A673 (cell line): ENCODE results near the gene TGM6. TPM values are rescaled to one million over a fixed set of nuclear protein-coding genes. Genes with fewer than 3 reads are reported as not detected.

ENCODE experiments used
- BruUV-seq: library from RNA; stranded (reverse); fragments of 400-500 nt; replicated peaks from 2 replicates; lab custom pipeline; 2021; lab: Mats Ljungman, UMichigan
- CTCF ChIA-PET: fragments of 300-600 bp; sonication (Branson Sonifier 250); formaldehyde crosslinking; loops from one replicate; lab custom pipeline; 2022; ENCODE audit warnings: antibody characterized with exemption; lab: Charles Lee
- POLR2A ChIA-PET: fragments of 300-600 bp; sonication (Branson Sonifier 250); formaldehyde crosslinking; loops from one replicate; lab custom pipeline; 2022; ENCODE audit warnings: antibody characterized with exemption; ENCODE audit not compliant: low non-redundant PET; lab: Charles Lee
- DNase-seq: peaks from one replicate; pipeline ENCODE4 v3.0.0-alpha.2; 2015; ENCODE audit warnings: low spot score
- H3K27ac ChIP-seq: fragments of 200-600 bp; sonication (generic); 2 replicates; pipeline ENCODE4 v1.5.1; 2016; ENCODE audit warnings: mixed run types, low read depth, mild to moderate bottlenecking, mixed read lengths, antibody characterized with exemption, low read length; ENCODE audit not compliant: poor library complexity, severe bottlenecking
- H3K27me3 ChIP-seq: fragments of 200-600 bp; sonication (generic); replicated peaks from 2 replicates; pipeline ENCODE4 v1.6.1; 2017; ENCODE audit warnings: mixed run types, low read depth, mild to moderate bottlenecking, mixed read lengths, antibody characterized with exemption, low read length; ENCODE audit not compliant: insufficient read depth, poor library complexity
- H3K36me3 ChIP-seq: fragments of 200-600 bp; sonication (generic); 2 replicates; pipeline ENCODE4 v1.6.1; 2016; ENCODE audit warnings: mixed run types, mild to moderate bottlenecking, mixed read lengths, antibody characterized with exemption, low read length; ENCODE audit not compliant: insufficient read depth, poor library complexity, severe bottlenecking
- H3K4me1 ChIP-seq: fragments of 200-600 bp; sonication (generic); 2 replicates; pipeline ENCODE4 v1.6.1; 2017; ENCODE audit warnings: mixed run types, mild to moderate bottlenecking, mixed read lengths, antibody characterized with exemption, low read length; ENCODE audit not compliant: insufficient read depth, poor library complexity, severe bottlenecking
- H3K4me3 ChIP-seq: fragments of 200-600 bp; sonication (generic); 2 replicates; pipeline ENCODE4 v1.5.1; 2016; ENCODE audit warnings: low read depth, mixed run types, mild to moderate bottlenecking, mixed read lengths, low read length; ENCODE audit not compliant: poor library complexity, severe bottlenecking
- H3K9me3 ChIP-seq: fragments of 200-600 bp; sonication (generic); 2 replicates; pipeline ENCODE4 v1.6.1; 2016; ENCODE audit warnings: mixed run types, low read depth, mild to moderate bottlenecking, mixed read lengths, antibody characterized with exemption, low read length; ENCODE audit not compliant: poor library complexity, severe bottlenecking
- EZH2 ChIP-seq: fragments of 200-600 bp; sonication (generic); IDR thresholded peaks from 2 replicates; pipeline ENCODE4 v1.6.1; 2017; ENCODE audit warnings: borderline replicate concordance, low read depth, mild to moderate bottlenecking, mixed read lengths, antibody characterized with exemption, low read length; ENCODE audit not compliant: poor library complexity, severe bottlenecking
- intact Hi-C: fragments of 100-400 bp; cut with micrococcal nuclease; formaldehyde crosslinking; loops from one replicate; pipeline ENCODE4 v1.10.0; 2022; ENCODE audit not compliant: unreplicated experiment
- total RNA-seq: library from RNA; stranded (reverse); gene quantifications from 2 replicates; pipeline ENCODE4 v1.2.3, GENCODE V29; 2021
- TF ChIP-seq, protein P1 (sequence below): fragments of 300-800, 200-600 bp; sonication (generic); conservative IDR thresholded peaks from 2 replicates; pipeline ENCODE4 v1.5.1; 2017; ENCODE audit warnings: low read depth, mild to moderate bottlenecking, antibody characterized with exemption, low read length, moderate library complexity, mixed read lengths

The TGM6 gene
- total RNA-seq, 1 experiment from 2014 or later = not detected

DNA sequence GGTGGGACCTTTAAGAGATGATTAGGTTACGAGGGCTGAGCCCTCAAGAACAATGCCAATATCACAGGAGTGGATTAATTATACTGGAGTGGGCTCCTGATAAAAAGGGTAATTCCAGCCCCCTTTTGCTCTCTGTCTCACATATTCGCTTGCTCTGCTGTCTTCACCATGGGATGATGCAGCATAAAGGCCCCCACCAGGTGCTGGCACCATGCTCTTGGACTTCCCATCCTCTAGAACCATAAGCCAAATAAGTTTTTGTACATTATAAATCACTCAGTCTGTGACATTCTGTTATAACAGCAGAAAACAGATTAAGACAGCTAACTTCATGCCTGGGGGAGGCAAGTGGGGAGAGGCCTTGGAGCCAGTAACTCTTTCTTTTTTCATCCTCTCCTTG, 99.7 kb downstream of the TGM6 start:
- Histone ChIP-seq H3K36me3 (peaks cover 34% of the 10 kb centered on the region), H3K9me3 (no peaks in the 10 kb centered on the region), H3K27me3 (no peaks in the 10 kb centered on the region), H3K4me3 (no peak overlapping the region), H3K27ac (no peak overlapping the region), H3K4me1 (no peaks in the 10 kb centered on the region)
- CTCF ChIA-PET = no interaction called here
- DNase-seq = no peak
- intact Hi-C loops = no loop called here
- TF ChIP-seq, protein P1, sequence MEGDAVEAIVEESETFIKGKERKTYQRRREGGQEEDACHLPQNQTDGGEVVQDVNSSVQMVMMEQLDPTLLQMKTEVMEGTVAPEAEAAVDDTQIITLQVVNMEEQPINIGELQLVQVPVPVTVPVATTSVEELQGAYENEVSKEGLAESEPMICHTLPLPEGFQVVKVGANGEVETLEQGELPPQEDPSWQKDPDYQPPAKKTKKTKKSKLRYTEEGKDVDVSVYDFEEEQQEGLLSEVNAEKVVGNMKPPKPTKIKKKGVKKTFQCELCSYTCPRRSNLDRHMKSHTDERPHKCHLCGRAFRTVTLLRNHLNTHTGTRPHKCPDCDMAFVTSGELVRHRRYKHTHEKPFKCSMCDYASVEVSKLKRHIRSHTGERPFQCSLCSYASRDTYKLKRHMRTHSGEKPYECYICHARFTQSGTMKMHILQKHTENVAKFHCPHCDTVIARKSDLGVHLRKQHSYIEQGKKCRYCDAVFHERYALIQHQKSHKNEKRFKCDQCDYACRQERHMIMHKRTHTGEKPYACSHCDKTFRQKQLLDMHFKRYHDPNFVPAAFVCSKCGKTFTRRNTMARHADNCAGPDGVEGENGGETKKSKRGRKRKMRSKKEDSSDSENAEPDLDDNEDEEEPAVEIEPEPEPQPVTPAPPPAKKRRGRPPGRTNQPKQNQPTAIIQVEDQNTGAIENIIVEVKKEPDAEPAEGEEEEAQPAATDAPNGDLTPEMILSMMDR = no peak
- no peak for TF ChIP-seq EZH2
- POLR2A ChIA-PET = no interaction called here
- no TSS peak for BruUV-seq

Other genes starting within 250 kb of the TGM6 start
- 0.11 TPM in 1 of 2 replicates, not detected in the other for gene TGM3, start 84.9 kb upstream of the TGM6 start, total RNA-seq
- 493 and 522 TPM in 2 replicates for gene SNRPB, start 89.9 kb downstream of the TGM6 start, total RNA-seq
- gene ZNF343, start 128.0 kb downstream of the TGM6 start, total RNA-seq = 13.8 and 16.2 TPM in 2 replicates
- not detected in 2 replicates for gene TMC2, start 155.7 kb downstream of the TGM6 start, total RNA-seq